ENCODE results near the gene NFIC. TPM values are rescaled to one million over a fixed set of nuclear protein-coding genes. Genes with fewer than 3 reads are reported as not detected.

Gene NFIC
- polyA plus RNA-seq, 1 of the 3 experiments (the other 2 are of a cell fraction), result 7.2 TPM

DNA sequence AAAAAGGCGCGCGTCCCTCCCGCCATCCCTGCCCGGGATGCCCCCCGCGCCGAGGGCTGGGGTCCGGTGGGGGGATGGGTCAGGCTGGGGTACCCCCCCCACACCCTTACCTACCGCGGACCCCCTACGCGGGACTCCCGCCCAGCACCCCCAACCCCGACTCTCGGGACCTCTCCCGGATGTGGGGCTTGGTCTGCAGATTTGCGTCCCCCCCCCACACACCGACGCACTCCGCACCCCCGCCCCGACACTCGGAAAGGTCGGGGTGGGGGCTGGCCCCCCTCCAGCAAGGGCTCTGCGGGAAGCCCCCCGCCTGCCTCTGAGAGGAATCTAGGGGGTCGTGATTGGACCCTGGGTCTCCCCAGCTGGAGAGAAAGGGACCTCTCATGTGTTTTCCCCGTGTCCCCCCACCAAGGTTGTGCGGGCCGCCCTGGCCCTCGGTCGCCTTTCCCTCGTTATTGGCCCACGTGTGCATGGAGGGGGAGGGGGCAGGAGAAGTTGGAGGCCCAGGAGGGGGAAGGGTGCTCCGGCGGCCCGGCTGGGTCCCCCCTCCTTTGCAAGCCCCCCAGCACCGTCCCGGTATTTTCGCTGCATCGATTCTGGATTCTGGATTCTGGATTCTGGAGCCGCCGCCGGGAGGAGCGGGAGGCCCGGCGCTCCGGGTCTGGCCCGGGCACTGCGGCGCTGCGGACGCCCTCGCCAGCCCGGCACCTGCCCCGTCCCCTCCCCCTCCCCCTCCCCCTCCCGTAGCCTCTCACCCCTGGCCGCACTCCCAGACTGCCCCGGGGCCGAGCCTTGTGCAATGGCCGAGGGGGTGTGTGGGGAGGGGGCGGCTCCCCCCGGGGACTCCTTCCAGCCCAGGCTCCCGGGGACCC, 607 bp downstream of the NFIC start:
- H3K36me3 ChIP-seq (replicated peaks in 1 of 2; ENCODE audit: control insufficient read depth in 1 of 2, insufficient read depth in 2 of 2, low read length in 1 of 2), result no peaks in the 10 kb centered on the region
- H3K9ac ChIP-seq, result peak overlapping the region; percentile 92
- under 1% methylated on average over 25 of the region's 65 CpGs for WGBS (ENCODE audit: low lambda C conversion rate)
- H4K20me1 ChIP-seq (ENCODE audit: insufficient read depth), result peaks cover 52% of the 10 kb centered on the region
- H2AFZ ChIP-seq (ENCODE audit: low read depth), result no peak overlapping the region
- peak overlapping the region; percentile 97 for H3K4me2 ChIP-seq
- peak overlapping the region; percentile 63 to 79 for H3K4me3 ChIP-seq (ENCODE audit: low read depth in 2 of 2, low read length in 1 of 2)
- DNase-seq, result peak; percentile 86
- TF ChIP-seq JUND (IDR thresholded peaks at IDR 0.05) (no peak), SIN3A (IDR thresholded peaks at IDR 0.05; ENCODE audit: borderline replicate concordance, low read depth, low read length) (no peak), CHD2 (IDR thresholded peaks at IDR 0.05; ENCODE audit: low read length, partially characterized antibody) (peak; percentile 83), USF1 (IDR thresholded peaks at IDR 0.05; ENCODE audit: borderline replicate concordance, low read depth) (peak; percentile 73; the same call in 1 of the 2 replicates), NRF1 (IDR thresholded peaks at IDR 0.05; ENCODE audit: low read depth, low read length) (no peak), PBX3 (IDR thresholded peaks at IDR 0.05) (no peak), GATA2 (CRISPR knock-in tag; IDR thresholded peaks at IDR 0.05) (no peak), GABPA (IDR thresholded peaks at IDR 0.05; ENCODE audit: low read depth) (no peak), MXI1 (IDR thresholded peaks at IDR 0.05; ENCODE audit: low read depth, low read length) (peak; percentile 82), NFIC (IDR thresholded peaks at IDR 0.05; ENCODE audit: borderline replicate concordance) (no peak), FOXJ3 (CRISPR knock-in tag; IDR thresholded peaks at IDR 0.05) (no peak), RAD21 (IDR thresholded peaks at IDR 0.05; ENCODE audit: low read length) (no peak), USF2 (IDR thresholded peaks at IDR 0.05; ENCODE audit: borderline replicate concordance, low read depth, low read length) (no peak), EP300 (IDR thresholded peaks at IDR 0.05; ENCODE audit: borderline replicate concordance in 1 of 2, low read depth in 1 of 2, low read length in 1 of 2) (0 out of 4 replicates have a peak, but pooled peaks of 1 of the 2 experiments have one; percentile 5), FOSL2 (IDR thresholded peaks at IDR 0.05; ENCODE audit: borderline replicate concordance, low read depth) (no peak)
- TF ChIP-seq, protein P1, sequence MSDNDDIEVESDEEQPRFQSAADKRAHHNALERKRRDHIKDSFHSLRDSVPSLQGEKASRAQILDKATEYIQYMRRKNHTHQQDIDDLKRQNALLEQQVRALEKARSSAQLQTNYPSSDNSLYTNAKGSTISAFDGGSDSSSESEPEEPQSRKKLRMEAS (IDR thresholded peaks at IDR 0.05; ENCODE audit: low read depth), result peak; percentile 89
- TF ChIP-seq, protein P2, sequence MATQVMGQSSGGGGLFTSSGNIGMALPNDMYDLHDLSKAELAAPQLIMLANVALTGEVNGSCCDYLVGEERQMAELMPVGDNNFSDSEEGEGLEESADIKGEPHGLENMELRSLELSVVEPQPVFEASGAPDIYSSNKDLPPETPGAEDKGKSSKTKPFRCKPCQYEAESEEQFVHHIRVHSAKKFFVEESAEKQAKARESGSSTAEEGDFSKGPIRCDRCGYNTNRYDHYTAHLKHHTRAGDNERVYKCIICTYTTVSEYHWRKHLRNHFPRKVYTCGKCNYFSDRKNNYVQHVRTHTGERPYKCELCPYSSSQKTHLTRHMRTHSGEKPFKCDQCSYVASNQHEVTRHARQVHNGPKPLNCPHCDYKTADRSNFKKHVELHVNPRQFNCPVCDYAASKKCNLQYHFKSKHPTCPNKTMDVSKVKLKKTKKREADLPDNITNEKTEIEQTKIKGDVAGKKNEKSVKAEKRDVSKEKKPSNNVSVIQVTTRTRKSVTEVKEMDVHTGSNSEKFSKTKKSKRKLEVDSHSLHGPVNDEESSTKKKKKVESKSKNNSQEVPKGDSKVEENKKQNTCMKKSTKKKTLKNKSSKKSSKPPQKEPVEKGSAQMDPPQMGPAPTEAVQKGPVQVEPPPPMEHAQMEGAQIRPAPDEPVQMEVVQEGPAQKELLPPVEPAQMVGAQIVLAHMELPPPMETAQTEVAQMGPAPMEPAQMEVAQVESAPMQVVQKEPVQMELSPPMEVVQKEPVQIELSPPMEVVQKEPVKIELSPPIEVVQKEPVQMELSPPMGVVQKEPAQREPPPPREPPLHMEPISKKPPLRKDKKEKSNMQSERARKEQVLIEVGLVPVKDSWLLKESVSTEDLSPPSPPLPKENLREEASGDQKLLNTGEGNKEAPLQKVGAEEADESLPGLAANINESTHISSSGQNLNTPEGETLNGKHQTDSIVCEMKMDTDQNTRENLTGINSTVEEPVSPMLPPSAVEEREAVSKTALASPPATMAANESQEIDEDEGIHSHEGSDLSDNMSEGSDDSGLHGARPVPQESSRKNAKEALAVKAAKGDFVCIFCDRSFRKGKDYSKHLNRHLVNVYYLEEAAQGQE (IDR thresholded peaks at IDR 0.05; ENCODE audit: low read depth, low read length), result no peak
- TF ChIP-seq, protein P3, sequence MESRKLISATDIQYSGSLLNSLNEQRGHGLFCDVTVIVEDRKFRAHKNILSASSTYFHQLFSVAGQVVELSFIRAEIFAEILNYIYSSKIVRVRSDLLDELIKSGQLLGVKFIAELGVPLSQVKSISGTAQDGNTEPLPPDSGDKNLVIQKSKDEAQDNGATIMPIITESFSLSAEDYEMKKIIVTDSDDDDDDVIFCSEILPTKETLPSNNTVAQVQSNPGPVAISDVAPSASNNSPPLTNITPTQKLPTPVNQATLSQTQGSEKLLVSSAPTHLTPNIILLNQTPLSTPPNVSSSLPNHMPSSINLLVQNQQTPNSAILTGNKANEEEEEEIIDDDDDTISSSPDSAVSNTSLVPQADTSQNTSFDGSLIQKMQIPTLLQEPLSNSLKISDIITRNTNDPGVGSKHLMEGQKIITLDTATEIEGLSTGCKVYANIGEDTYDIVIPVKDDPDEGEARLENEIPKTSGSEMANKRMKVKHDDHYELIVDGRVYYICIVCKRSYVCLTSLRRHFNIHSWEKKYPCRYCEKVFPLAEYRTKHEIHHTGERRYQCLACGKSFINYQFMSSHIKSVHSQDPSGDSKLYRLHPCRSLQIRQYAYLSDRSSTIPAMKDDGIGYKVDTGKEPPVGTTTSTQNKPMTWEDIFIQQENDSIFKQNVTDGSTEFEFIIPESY (IDR thresholded peaks at IDR 0.05; ENCODE audit: borderline replicate concordance, low read depth), result no peak
- no peaks in the 10 kb centered on the region for H3K9me3 ChIP-seq
- peaks cover 23% of the 10 kb centered on the region for H3F3A ChIP-seq (replicated peaks; ENCODE audit: insufficient read depth)
- peaks cover 88% of the 10 kb centered on the region for H3K79me2 ChIP-seq (ENCODE audit: insufficient read depth)
- no peaks in the 10 kb centered on the region for H3K27me3 ChIP-seq (ENCODE audit: insufficient read depth)
- ChIA-PET CTCF (interaction anchor here (1.2 kb wide), 1 partner anchor 62 kb away, joined by 3 read pairs; no protein-coding TSS in a partner anchor), POLR2A (no interaction called here)
- peak overlapping the region; percentile 57 to 89 for H3K27ac ChIP-seq (ENCODE audit: low read depth in 2 of 2, low read length in 1 of 2)
- H3K4me1 ChIP-seq (ENCODE audit: control insufficient read depth in 1 of 2, insufficient read depth in 2 of 2, low read depth in 1 of 2, low read length in 1 of 2), result peaks cover 18 to 32% of the 10 kb centered on the region in 2 experiments; a peak in 3 of 4 replicates
- H3K9me2 ChIP-seq, result no peaks in the 10 kb centered on the region

Measured in SK-N-SH (cell line).